Hepatocyte (in vitro differentiated cells): ENCODE results near the gene PNPLA7.

Source experiments
- CTCF ChIP-seq: fragments of 200-600 bp; sonication (generic); IDR thresholded peaks from 2 replicates; pipeline ENCODE4 v1.5.1; 2016; ENCODE audit warnings: antibody characterized with exemption, mild to moderate bottlenecking; ENCODE audit not compliant: poor library complexity
- EZH2 ChIP-seq: fragments of 200-600 bp; sonication (generic); IDR thresholded peaks from 2 replicates; pipeline ENCODE4 v1.6.1; 2016; ENCODE audit warnings: antibody characterized with exemption, mild to moderate bottlenecking, borderline replicate concordance

GRCh38 chr9:137432687-137433348 is 117.4 kb downstream of the PNPLA7 start:
- TF ChIP-seq CTCF (no peak), EZH2 (no peak)
